Fibroblast of villous mesenchyme (primary cell): ENCODE data around the gene GINM1. TPM values are rescaled to one million over a fixed set of nuclear protein-coding genes. Genes with fewer than 3 reads are reported as not detected.

Experiments used
- DNase-seq: peaks from one replicate; pipeline ENCODE4 v3.0.0-alpha.2; 2010; ENCODE audit warnings: low read depth
- H3K4me3 ChIP-seq: 2 replicates; pipeline ENCODE4 v1.5.1; 2011; ENCODE audit warnings: low read depth, mild to moderate bottlenecking, low read length
- CTCF ChIP-seq: IDR thresholded peaks from 2 replicates; pipeline ENCODE4 v1.5.1; 2012; ENCODE audit warnings: low read depth, mild to moderate bottlenecking, low read length; ENCODE audit not compliant: insufficient read depth
- total RNA-seq: library from RNA; depleted of rRNA; stranded (reverse); fragments of >200 nt; gene quantifications from 2 replicates; pipeline ENCODE4 v1.2.3, GENCODE V29; 2012

Gene GINM1
- total RNA-seq, 1 donor = 69.1 TPM

GRCh38 chr6:149563928-149564325, 2.2 kb upstream of the GINM1 start:
- DNase-seq = peak; percentile 6
- H3K4me3 ChIP-seq = no peak overlapping the region
- TF ChIP-seq CTCF = no peak

GRCh38 chr6:149566410-149567193, 427 bp downstream of the GINM1 start:
- peak; percentile 29 for DNase-seq
- no peak for TF ChIP-seq CTCF
- H3K4me3 ChIP-seq = peak overlapping the region; percentile 88

GRCh38 chr6:149567194-149567586, 1.0 kb downstream of the GINM1 start:
- DNase-seq = no peak
- H3K4me3 ChIP-seq = peak overlapping the region; percentile 88
- no peak for TF ChIP-seq CTCF

- DNase-seq = no peak
- TF ChIP-seq CTCF = no peak
- H3K4me3 ChIP-seq = no peak overlapping the region
These were observed 1.9 kb downstream of the GINM1 start for GRCh38 chr6:149567945-149568585.

- no peak for DNase-seq
- no peak for TF ChIP-seq CTCF
- H3K4me3 ChIP-seq = no peak overlapping the region
These were observed 14.7 kb downstream of the GINM1 start for GRCh38 chr6:149580880-149581279.

- no peak overlapping the region for H3K4me3 ChIP-seq
- no peak for DNase-seq
- no peak for TF ChIP-seq CTCF
These were observed 15.2 kb downstream of the GINM1 start for GRCh38 chr6:149581349-149581748.
